Colon (tissue), 2 donors: Measurements from ENCODE around the gene SEPTIN3.
A peak's percentile ranks its signal among the peaks of the same experiment; 100 is the strongest.

ENCODE experiments used
- FAIRE-seq: peaks from 2 replicates; lab custom pipeline; 2012; peaks lifted over from hg19 to GRCh38; lab: Jason Lieb, UNC
- donor health status: control.
- donor health status: control.

The SEPTIN3 gene

GRCh38 chr22:41969110-41969646 is at the start of gene SEPTIN3:
Gene SEPTIN3 (plus strand): TSS chr22:41969443. CDS start chr22:41971493, 2,050 bp downstream.
- no peak for FAIRE-seq

- no peak for FAIRE-seq
Measured at GRCh38 chr22:41920271-41920976, 48.8 kb upstream of the SEPTIN3 start.

GRCh38 chr22:41922328-41922727 is 46.9 kb upstream of the SEPTIN3 start:
- no peak for FAIRE-seq

- no peak for FAIRE-seq
Measured at GRCh38 chr22:41922940-41923594, 46.2 kb upstream of the SEPTIN3 start.

- FAIRE-seq = no peak
Measured at GRCh38 chr22:41923595-41924276, 45.5 kb upstream of the SEPTIN3 start.

GRCh38 chr22:41925783-41926460 is 43.3 kb upstream of the SEPTIN3 start:
- FAIRE-seq = no peak

- no peak for FAIRE-seq
Measured at GRCh38 chr22:41927813-41928212, 41.4 kb upstream of the SEPTIN3 start.

GRCh38 chr22:41928593-41929417 is 40.4 kb upstream of the SEPTIN3 start:
- FAIRE-seq = no peak

- FAIRE-seq = no peak
Measured at GRCh38 chr22:41929418-41929810, 39.8 kb upstream of the SEPTIN3 start.

GRCh38 chr22:41931701-41932269 is 37.5 kb upstream of the SEPTIN3 start:
- no peak for FAIRE-seq

- no peak for FAIRE-seq
Measured at GRCh38 chr22:41932353-41932752, 36.9 kb upstream of the SEPTIN3 start.

- no peak for FAIRE-seq
Measured at GRCh38 chr22:41933411-41934177, 35.6 kb upstream of the SEPTIN3 start.

GRCh38 chr22:41934284-41935014 is 34.8 kb upstream of the SEPTIN3 start:
- FAIRE-seq = no peak

GRCh38 chr22:41935015-41935351 is 34.3 kb upstream of the SEPTIN3 start:
- no peak for FAIRE-seq

GRCh38 chr22:41935509-41935908 is 33.7 kb upstream of the SEPTIN3 start:
- no peak for FAIRE-seq

- FAIRE-seq = no peak
Measured at GRCh38 chr22:41936894-41937169, 32.4 kb upstream of the SEPTIN3 start.

- FAIRE-seq = peak; percentile 61
Measured at GRCh38 chr22:41939981-41940831, 29.0 kb upstream of the SEPTIN3 start.

GRCh38 chr22:41940832-41941765 is 28.1 kb upstream of the SEPTIN3 start:
- no peak for FAIRE-seq
